ENCODE measurements around the gene AKT3.

Gene AKT3

GRCh38 chr1:243514927-243515326, 335.1 kb downstream of the AKT3 start:
- DNase-seq (ENCODE audit: low read depth in 3 of 3, low spot score in 1 of 3): no peak

DNA sequence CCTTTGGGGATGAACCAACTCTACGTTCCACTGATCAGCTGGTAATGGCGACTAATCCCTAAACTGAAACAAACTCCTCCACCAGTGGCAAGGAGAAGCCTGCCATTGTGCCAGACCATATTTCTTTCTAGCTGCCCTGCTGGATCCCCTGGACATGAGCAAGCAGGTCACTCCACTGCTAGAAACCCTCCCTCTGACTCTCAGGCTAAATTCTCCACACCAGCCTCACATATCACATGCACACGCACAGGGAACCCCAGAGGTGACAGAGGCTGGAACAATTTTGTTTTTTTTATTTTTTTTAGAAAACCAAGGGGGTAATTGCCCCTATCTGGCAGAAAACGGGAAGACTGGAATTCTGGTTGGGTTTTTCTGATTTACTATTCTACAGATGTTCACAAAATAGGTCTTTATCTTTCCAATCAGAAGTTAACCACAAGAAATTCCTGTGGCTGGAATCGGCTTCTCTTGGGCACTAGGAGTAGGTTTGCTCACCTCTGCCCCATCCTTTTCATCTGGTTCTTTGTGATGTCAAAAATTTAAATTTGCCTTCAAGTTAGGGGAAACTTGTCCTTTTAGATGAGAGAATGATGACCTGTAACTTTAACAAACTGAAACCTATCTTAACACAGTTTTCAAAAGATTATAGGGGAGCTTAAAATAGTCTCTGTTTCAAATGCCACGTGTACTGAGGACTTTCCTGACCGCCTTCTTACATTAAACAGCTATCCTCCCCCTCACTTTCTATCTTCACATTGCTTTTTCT, 336.1 kb downstream of the AKT3 start:
- no peak for DNase-seq (ENCODE audit: low read depth in 3 of 3, low spot score in 1 of 3)

- DNase-seq (ENCODE audit: low read depth in 3 of 3, low spot score in 1 of 3): no peak
Observed at GRCh38 chr1:243510928-243511327, 339.1 kb downstream of the AKT3 start.

DNA sequence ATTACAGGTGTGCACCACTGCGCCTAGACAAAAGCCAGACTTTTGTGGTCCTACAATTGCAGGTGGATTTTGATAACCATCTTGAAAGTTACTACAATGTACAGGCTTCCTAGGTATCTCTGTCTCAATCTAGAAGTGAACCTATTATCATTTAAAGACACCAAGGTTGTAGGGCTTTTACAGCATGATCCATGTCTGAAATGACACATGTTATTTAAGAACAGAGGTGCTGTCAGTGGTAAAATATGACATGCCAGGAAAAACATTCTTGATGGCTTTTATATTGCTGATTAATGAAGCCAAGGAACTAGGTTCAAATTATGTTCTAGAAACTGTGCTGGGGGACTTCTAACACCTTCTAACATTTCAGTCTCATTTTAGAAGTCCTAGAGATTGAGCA, 341.1 kb downstream of the AKT3 start:
- DNase-seq (ENCODE audit: low read depth in 3 of 3, low spot score in 1 of 3): no peak

- no peak for DNase-seq (ENCODE audit: low read depth in 3 of 3, low spot score in 1 of 3)
Observed at GRCh38 chr1:243508303-243508713, 341.7 kb downstream of the AKT3 start.

GRCh38 chr1:243507672-243508302, 342.3 kb downstream of the AKT3 start:
- DNase-seq (ENCODE audit: low read depth in 3 of 3, low spot score in 1 of 3): no peak

DNA sequence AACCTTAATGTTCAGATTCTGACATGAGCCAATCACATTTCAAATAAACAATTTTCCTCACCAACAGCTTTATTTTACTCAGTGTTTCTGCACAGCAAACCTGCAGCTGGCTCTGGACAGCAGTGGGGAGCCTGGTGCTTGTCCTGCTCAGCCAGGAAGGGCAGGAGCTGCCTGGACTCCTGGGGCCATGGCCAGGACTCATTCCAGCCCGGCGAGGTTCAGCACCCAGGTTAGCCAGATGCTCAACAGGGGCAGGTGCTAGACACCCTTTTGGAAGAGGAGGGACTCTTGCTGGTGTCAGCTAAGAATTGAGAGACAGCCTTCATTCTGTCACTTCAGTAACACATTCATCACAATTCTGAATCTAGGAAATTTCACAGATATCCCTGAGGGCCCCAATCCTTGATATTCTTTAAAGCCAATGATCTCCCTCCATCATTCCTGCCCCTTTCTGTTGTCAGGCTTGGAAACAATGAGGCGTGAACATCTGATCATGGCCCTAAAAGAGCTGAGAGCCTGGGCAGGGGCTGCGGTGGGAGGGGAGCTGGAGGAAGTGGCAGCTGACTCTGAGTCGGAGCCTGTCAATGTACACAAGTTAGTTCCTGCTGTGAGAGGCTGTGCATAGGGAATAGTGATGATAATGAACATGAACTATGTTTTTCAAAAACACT, 342.9 kb downstream of the AKT3 start:
- no peak for DNase-seq (ENCODE audit: low read depth in 3 of 3, low spot score in 1 of 3)

DNA sequence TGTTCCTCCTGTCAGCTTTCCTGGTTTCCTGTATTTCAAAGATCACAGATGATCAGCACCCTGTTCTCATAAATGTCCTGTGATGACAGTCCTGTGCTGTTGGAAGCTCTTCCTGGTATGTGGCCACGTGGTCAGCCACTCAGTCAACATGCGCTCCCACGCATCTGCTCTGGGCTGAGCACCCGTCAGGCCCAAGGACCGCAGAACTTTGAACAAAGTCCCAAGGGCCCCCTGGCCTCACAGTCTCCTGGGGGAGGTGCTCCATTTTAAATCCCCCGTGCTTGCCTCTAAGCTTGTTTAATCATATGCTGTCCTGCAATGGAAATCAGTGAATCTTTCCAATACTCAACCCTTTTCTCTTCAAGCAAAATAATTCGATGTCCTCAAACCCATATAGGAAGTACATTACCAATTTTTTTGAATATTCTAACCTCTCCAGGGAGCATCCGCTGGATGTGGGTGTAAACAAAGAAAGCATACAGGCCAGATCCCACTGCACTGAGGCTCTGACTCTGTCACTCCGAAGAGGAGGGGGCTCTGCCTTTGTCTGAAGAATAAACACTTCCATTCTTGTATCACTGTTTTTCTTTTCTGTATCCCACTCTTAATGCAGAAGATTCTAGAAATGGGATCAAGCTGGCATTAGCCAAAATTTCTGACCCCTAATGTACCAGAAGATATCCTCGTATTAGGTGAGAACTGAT, 343.9 kb downstream of the AKT3 start:
- DNase-seq (ENCODE audit: low read depth in 3 of 3, low spot score in 1 of 3): no peak

GRCh38 chr1:243503155-243503554, 346.9 kb downstream of the AKT3 start:
- no peak for DNase-seq (ENCODE audit: low read depth in 3 of 3, low spot score in 1 of 3)

DNA sequence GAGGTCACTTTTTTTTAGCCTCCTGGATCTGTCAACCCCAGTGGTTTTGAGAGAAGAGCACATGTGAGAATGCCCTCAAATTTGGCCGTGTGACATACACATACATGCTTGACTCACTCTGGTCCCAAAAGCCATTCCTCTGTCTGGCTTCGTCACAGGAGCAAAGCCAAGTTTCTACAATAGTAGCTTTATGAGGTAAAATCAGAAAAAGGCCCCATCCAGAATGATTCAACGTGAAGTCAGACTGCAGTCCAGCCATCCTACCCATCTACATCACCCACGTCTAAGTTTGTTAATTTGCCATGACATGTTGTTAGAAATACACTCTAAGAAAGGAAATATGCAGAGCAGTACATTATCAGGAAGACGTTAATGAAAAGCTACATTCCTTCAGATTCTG, 349.0 kb downstream of the AKT3 start:
- no peak for DNase-seq (ENCODE audit: low read depth in 3 of 3, low spot score in 1 of 3)

DNA sequence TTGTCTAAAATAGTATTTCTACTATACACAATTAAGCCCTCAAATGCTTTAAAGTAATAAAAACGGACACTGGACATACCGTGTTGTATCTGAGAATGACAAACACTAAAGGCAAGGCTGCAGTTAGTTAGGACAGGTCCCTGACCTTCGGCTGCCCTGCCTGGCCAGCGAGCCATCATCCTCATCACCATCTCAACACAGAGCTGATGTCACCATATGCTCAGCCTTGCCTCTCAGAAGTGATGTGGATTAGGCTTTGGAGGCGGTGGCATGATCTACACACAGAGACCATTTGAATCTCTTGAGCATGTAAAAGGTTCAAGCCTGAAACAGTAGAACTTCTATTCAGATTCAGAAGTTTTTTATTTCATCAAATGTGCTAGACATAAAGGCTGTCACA, 349.5 kb downstream of the AKT3 start:
- no peak for DNase-seq (ENCODE audit: low read depth in 3 of 3, low spot score in 1 of 3)

DNA sequence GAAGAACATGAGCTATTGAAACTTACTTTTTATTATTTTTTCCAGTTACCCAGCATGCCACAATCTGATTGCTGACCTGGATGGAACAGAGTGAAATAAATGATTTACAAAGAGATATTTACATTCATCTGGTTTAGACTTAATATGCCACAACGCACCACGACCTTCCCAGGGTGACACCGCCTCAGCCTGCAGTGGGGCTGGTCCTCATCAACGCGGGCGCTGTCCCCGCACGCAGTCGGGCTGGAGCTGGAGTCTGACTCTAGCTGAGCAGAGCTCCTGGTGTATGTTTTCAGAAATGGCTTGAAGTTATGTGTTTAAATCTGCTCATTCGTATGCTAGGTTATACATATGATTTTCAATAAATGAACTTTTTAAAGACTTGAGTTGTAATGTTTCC, 350.3 kb downstream of the AKT3 start:
- DNase-seq (ENCODE audit: low read depth in 3 of 3, low spot score in 1 of 3): no peak

DNA sequence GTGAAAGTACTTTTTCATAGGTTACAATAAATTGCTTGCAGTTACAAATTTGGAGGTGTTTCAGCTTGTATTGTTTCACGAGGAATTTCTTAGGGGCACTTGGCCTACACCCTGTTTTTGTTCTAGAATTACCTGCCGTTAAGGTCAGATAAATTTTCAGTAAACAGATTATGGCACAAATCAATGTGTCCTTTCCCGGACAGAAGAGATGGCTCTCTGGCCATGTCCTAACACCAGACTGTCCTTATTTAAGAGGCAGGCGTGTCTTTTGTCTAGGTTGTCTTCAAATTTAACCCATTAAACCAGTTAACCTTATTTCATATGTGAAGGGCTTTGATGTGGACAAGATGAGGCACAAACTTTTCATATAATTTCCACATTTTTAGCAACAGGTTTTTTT, 350.8 kb downstream of the AKT3 start:
- no peak for DNase-seq (ENCODE audit: low read depth in 3 of 3, low spot score in 1 of 3)

DNA sequence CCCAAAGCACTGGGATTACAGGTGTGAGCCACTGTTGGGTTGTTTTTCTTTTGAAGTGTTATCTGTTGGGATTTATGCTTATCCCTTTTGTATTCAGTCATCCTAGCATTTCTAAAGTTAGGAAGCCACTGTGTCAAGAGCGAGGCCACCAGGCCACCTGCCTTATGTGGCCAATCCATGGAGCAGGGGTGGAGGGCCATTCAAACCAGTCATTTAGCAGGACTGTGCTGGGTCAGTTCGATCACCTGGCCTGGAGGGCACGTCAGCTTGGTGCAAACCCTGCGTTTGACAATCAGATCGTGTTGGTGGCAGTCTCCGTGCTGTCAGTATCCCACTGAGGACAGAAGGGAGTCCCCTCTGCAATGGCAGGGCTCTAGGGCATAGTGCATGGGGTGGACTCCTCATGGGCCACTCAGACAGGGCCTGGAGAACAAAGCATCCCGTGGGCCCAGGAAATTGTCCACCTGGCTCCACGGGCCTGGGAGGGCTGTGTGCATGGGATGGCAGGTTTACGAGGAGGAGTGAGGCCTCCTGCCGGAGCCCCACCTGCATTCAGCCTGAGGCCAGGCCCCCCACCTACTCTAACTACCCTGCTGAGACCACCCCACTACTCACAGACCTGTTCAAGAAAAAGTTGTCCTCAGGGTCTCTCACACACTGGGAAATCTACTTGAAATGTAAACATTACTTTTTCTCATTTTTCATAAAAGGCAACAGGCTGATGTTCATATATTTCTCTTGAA, 351.9 kb downstream of the AKT3 start:
- no peak for DNase-seq (ENCODE audit: low read depth in 3 of 3, low spot score in 1 of 3)

GRCh38 chr1:243496806-243497205, 353.2 kb downstream of the AKT3 start:
- DNase-seq (ENCODE audit: low read depth in 3 of 3, low spot score in 1 of 3): no peak

DNA sequence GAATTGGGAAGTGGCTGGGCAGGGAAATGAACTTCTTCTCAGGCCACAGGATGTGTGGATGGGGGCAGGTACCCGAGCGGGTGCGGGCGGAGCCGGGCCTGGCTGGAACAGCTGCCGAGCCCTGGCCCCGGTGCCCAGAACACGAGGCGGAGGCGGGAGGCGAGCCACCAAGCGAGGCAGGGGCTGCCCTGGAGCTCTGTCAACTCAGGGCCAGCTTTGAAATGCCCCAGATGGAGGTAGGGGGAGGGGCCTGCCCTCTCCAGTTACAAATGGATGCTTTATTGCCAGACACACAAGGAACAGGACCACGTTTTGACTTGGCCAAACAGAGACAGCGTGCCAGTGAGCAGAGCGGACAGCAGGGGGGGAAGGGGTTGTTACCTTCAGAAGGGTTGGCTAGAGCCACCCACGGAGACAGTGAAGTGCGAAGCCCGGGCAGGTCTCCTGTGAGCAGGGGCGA, 353.8 kb downstream of the AKT3 start:
- no peak for DNase-seq (ENCODE audit: low read depth in 3 of 3, low spot score in 1 of 3)

DNA sequence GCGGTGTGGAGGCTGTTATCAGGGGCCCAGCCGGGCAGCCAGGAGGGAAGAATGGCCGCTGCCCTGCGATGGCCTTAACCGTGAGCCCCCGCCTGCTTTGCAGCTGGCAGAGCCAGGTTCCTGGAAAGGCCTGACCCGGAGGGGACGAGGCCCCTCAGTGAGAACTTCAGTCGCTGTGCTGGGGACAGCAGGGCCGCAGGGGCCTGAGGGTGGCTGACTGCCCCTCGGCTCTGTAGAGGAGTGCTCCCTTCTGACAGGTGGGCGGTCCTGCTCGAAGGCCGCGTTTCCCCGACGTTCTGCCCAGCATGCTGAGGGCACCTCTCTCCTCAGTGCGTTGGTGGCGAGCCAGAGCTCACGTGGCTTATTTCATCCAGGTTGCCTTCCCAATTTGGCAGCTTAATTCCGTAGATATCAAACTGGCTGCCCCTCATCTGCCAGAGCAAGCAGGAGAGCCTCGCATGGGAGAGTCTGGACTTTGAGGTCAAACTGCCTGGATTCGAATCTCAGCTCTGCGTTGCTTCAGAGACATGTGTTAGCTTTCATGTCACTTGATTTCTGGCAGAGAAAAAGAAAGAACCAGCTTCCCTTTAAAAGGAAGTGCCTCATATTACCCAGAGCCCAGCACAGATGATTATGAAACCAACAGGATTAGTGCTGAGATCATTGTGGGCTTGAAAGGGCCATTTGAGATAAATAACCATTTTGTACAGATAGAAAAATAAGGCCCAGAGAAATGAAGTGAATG, 354.4 kb downstream of the AKT3 start:
- no peak for DNase-seq (ENCODE audit: low read depth in 3 of 3, low spot score in 1 of 3)

- DNase-seq (ENCODE audit: low read depth in 3 of 3, low spot score in 1 of 3): no peak
Observed at GRCh38 chr1:243494741-243495431, 355.2 kb downstream of the AKT3 start.

All from stimulated activated CD4-positive, alpha-beta T cell treated with anti-CD3 and anti-CD28 coated beads, TNF-alpha, amount 100 ng/mL, for 1 hour (primary cell).